Measurements from ENCODE around the gene CPLANE2. TPM values are rescaled to one million over a fixed set of nuclear protein-coding genes. Genes with fewer than 3 reads are reported as not detected.

CPLANE2 gene
- total RNA-seq, 1 donor from 2014 or later, result 3.5 TPM

GRCh38 chr1:16250524-16251251 lies 13.7 kb upstream of the CPLANE2 start:
- DNase-seq, result no peak
- Mint-ChIP-seq H3K4me1 (ENCODE audit: low read depth, unreplicated experiment) (peaks cover 14% of the 10 kb centered on the region), H3K9me3 (ENCODE audit: unreplicated experiment) (no peaks in the 10 kb centered on the region), H3K27ac (ENCODE audit: unreplicated experiment) (no peak overlapping the region), H3K36me3 (ENCODE audit: unreplicated experiment) (no peaks in the 10 kb centered on the region), H3K27me3 (ENCODE audit: unreplicated experiment) (peaks cover 1% of the 10 kb centered on the region), H3K4me3 (ENCODE audit: unreplicated experiment) (no peak overlapping the region)
- no peak for TF ChIP-seq CTCF (IDR thresholded peaks at IDR 0.05; ENCODE audit: partially characterized antibody, unreplicated experiment)

DNA sequence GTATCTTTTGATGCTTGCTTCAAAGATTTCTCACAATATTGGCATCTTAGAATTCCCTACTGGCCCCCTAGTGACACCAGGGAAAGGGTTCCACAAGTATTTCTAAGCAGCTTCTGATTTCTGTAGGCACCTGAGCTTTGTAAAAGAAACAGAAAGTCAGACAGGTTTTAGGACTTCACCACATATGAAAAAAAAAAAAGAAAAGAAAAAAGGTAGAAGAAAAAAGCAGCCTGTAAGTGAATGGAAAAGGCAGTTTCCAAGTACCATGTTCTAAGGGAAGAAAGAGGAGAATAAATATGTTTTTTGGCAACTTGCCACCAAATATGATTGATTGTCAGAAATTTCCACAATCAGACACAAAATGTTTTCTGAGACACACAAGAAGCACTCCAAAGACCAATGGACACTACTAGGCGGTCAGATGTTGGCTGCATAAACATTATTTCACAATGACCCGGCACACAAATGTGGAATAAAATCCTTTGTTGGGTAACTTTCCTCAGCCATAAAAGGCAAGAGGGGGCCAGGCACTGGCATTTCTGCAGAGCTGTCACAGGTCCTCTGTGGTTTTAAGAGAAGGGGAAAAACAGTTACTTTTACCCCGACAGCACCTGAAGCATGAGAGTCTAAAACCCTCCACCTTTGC lies 12.7 kb upstream of the CPLANE2 start:
- Mint-ChIP-seq H3K27ac (ENCODE audit: unreplicated experiment) (no peak overlapping the region), H3K36me3 (ENCODE audit: unreplicated experiment) (no peaks in the 10 kb centered on the region), H3K27me3 (ENCODE audit: unreplicated experiment) (no peaks in the 10 kb centered on the region), H3K9me3 (ENCODE audit: unreplicated experiment) (peaks cover under 1% of the 10 kb centered on the region), H3K4me3 (ENCODE audit: unreplicated experiment) (no peak overlapping the region), H3K4me1 (ENCODE audit: low read depth, unreplicated experiment) (peaks cover 11% of the 10 kb centered on the region)
- no peak for DNase-seq
- no peak for TF ChIP-seq CTCF (IDR thresholded peaks at IDR 0.05; ENCODE audit: partially characterized antibody, unreplicated experiment)

DNA sequence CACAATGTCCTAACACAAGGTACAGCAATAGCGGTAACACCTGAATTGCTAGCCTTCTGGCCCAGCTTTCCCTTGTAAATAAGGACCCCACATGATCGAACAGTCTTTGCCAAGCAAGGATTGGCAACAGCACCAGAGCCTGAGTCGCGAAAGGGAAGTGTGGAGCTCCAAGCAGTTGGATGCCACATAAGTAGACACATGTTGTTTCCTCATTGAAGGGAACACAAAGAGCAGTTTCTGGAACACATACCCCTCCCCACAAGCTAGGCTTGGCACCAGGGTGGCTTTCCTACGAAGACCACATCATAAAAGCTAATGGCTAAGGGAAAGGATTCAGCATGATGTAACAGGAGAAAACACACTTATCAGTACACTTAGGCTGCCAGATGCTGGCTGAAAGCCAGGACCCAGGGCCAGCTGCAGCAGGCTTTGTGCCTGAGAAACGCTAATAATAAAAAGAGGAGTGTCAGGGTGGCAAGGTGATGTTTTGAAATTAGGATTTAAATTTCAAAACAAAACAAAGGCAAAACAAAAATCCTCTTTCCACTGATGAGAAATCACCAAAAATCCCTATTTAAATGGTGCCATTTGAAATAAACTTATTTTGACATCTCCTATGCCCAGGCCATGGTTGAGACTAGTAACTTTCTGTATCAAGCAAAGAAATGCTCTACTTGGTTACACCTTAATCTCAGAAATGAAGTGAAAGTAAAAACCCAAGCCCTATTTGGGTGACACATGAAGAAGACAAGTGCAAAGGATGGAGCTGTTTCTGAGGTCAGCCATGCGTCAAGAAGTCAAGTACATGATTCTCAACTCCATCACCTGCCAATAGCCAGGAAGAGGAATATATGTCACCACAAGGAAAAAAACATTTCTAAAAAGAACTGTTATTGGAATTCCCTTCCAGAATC lies 11.9 kb upstream of the CPLANE2 start:
- peaks cover 8% of the 10 kb centered on the region for H3K4me1 Mint-ChIP-seq (ENCODE audit: low read depth, unreplicated experiment)
- TF ChIP-seq CTCF (IDR thresholded peaks at IDR 0.05; ENCODE audit: partially characterized antibody, unreplicated experiment), result no peak
- peak overlapping the region; percentile 40 for H3K27ac Mint-ChIP-seq (ENCODE audit: unreplicated experiment)
- no peak for DNase-seq
- peaks cover 1% of the 10 kb centered on the region for H3K9me3 Mint-ChIP-seq (ENCODE audit: unreplicated experiment)
- no peaks in the 10 kb centered on the region for H3K27me3 Mint-ChIP-seq (ENCODE audit: unreplicated experiment)
- H3K36me3 Mint-ChIP-seq (ENCODE audit: unreplicated experiment), result no peaks in the 10 kb centered on the region
- H3K4me3 Mint-ChIP-seq (ENCODE audit: unreplicated experiment), result no peak overlapping the region

GRCh38 chr1:16248007-16248436 lies 11.0 kb upstream of the CPLANE2 start:
- Mint-ChIP-seq H3K27me3 (ENCODE audit: unreplicated experiment) (no peaks in the 10 kb centered on the region), H3K9me3 (ENCODE audit: unreplicated experiment) (peaks cover 1% of the 10 kb centered on the region), H3K27ac (ENCODE audit: unreplicated experiment) (no peak overlapping the region), H3K4me1 (ENCODE audit: low read depth, unreplicated experiment) (peaks cover 8% of the 10 kb centered on the region), H3K4me3 (ENCODE audit: unreplicated experiment) (no peak overlapping the region), H3K36me3 (ENCODE audit: unreplicated experiment) (no peaks in the 10 kb centered on the region)
- DNase-seq, result no peak
- no peak for TF ChIP-seq CTCF (IDR thresholded peaks at IDR 0.05; ENCODE audit: partially characterized antibody, unreplicated experiment)

Measured in glutamatergic neuron (in vitro differentiated cells).